ENCODE results near the gene NEK3. TPM values are rescaled to one million over a fixed set of nuclear protein-coding genes. Genes with fewer than 3 reads are reported as not detected.
A peak's percentile ranks its signal among the peaks of the same experiment; 100 is the strongest.
"Not testable (repeated sequence)": the region's sequence is repeated elsewhere in the genome, so short reads cannot be mapped to it uniquely, and the experiment has no call there.

The NEK3 gene
- total RNA-seq, 1 experiment from 2014 or later: 5.8 TPM

DNA sequence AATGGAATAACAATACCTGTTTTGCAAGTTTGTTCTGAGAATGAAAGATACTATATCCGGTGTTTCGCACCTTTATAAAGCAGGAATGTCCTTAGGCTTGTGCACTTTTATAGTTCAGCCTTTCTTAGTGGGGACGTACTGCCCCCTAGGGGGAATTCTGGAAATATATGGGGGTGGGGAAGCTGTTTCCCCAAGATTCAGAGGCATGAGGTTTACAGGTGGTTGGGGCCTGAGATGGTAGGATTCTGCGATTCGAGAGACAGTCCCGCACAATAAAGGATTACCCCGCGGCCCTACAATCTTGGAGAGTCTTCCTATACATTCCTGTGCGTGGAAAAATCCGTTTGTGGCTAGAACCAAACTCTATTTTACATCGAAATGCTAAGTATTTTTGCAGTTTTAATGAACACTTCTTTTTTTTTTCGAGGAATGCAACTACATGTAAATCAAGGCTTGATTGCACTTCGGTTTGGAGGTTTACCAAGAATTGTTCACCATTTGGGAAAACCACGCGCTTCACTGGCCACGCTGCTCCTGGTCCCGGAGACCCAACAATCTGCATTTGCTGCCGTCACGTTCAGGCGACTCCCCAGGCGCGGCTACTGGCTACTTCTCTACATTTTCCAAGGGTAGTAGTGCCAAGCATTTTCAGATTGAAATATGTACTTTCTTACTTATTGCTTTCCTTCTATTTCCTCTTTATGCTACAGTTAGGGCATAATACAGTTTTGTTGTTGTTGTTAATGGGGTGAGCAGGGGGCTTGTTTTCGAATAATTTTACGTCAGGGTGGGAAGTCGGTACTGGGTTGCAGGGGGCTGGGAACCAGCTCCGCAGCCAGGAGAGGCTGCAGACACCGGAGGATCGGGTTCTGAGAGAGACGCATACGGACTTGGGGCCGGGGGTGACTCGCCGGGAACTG, 31.4 kb downstream of the NEK3 start:
- peak; percentile 56 for DNase-seq (ENCODE audit: extremely low read depth, low read depth)

DNA sequence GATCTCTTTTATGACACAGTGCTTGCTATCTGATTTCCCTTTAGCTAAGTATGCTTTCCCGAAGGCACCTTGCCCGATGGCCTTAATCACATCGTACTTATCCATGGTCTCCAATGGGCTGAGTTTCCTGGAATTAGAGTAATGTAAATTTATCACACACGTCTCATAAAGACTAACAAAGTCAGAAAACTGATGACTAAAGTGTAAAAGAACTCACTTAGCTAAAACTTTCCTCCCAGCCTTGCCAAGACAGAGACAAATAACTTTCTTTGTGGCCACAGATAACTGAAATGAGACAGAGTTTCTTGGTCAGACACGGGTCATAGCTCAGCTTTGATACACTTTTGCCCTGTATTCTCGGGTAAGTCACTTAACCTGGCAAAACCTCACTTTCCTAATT, 32.0 kb downstream of the NEK3 start:
- no peak for DNase-seq (ENCODE audit: extremely low read depth, low read depth)

DNA sequence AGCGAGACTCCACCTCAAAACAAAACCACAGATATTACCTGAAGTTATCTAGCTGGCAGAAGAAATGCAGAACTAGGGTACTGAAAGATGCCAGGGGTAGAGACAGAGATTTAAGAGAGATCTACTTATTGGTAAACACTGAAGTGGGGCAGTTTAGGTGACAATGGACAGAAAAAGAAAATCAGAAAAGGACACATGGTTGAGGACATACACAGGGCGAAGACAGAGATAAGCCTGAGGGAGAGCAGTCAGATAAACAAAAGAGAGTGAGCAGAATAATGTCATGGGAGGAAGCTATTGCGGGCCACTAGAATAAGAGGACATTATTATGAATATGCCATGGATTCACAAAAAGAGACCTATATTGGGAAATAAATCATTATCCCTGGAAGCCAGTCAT, 33.9 kb downstream of the NEK3 start:
- DNase-seq (ENCODE audit: extremely low read depth, low read depth): no peak

DNA sequence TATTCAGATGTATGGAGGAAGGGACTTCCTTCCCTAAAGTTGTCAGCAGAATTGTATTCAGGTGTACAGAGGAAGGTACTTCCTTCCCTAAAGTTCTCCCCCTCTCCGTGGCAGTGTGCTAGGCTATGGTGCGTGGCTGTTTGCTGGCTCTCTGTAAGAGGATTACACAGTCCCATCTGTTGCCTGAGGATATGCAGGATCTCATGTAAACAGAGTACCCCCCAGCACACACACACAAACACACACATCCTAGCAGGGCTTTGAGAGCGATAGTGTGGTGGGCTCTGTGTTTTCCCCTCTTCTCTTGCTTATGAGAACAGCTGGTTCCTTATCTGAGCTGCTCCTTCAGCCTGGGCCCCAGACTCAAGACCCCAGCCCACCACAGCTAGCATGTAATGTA, 40.8 kb downstream of the NEK3 start:
- DNase-seq (ENCODE audit: extremely low read depth, low read depth): no peak

DNA sequence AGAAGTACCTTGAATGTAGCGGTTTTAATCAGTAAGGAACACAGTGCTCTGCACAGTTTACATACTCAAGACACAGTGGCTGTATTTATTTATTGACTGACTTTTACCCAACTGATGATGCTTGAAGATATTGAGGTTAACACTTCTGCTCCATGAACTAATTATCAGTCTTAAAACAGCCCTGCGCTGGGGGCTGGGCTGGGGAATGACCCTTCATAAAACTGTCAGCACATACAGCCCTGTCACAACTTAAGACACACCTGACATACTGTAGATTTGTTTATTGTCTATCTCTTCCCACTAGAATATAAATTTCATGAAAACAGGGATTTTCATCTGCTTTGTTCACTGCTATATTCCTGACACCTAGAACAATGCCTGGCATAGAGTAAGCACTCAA, 41.3 kb downstream of the NEK3 start:
- DNase-seq (ENCODE audit: extremely low read depth, low read depth): no peak

DNA sequence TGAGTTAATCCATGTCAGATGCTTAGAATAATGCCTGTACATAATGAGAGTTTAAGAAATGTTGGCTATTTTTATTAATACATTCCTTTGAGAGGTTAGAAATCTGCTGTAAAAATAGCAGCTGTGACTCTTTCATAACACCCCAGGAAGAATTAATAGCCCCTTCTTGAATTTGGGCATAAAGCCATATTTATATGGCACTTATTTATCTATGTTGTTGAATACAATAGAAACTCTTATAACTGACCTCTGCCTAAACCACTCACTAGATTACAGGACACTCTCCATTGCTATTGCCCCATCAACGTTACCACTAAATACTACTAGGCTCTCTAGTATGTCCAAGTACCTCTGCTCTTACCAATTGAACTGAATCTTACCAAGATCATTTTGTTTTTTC, 46.8 kb downstream of the NEK3 start:
- no peak for DNase-seq (ENCODE audit: extremely low read depth, low read depth)

DNA sequence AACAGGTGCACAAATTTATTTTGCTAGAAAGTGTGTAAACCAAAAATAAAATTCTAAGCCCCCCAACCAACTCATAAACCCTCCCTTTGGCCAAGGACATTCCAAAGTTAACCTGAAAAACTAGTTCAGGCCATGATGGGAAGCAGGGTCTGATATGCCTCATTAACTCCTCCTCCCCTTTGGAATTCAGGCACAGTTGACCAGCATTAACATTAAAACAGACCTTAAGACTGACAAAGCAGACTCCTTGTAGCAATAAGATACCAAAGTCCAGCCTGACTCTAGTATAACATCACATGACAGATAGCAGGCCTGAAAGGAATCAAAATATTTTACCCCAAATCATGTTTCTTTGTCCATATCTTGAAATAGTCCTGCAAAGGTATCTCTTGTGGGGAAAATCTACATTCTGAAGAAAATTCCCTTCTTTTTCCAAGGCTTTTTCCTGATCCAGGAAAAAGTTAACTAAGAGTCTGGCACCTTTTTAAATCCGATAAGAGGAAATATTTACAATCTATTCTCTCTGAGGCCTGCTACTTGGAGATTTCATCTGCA, 50.2 kb downstream of the NEK3 start:
- DNase-seq (ENCODE audit: extremely low read depth, low read depth): no peak

DNA sequence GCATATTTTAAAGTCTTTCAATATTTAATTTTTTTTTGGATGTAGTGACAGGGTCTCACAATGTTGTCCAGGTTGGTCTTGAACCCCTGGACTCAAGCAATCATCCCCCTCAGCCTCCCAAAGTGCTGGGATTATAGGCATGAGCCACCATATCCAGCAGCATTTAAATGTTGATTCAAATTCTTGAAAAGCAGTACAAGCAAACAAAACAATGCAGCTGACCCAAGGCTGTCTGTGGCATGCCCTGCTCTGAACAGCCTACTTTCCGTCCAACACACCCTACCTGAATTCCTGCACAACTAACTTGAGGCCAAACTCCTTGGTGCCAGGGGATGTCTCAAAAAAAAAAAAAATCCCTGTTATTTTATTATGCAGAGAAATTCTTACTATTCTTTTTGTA, 53.6 kb downstream of the NEK3 start:
- no peak for DNase-seq (ENCODE audit: extremely low read depth, low read depth)

DNA sequence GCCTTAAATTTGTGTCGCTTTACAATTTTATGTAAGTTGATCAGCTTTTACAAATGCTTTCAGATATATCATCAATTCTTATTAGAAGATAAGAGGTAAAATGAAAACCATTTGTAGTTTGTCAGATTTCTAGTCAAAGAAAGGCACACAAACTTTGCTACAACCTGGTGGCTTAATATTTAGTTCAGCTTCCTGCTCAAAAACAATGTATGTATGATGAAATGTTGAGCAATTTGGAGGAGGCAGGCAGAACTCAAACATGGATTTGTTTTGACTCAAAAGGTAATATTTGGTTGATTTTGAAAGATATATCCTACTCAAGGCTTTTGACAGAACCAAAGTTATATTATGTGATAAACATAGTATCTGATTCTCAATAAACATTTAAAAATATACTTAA, 54.8 kb downstream of the NEK3 start:
- peak; percentile 22 for DNase-seq (ENCODE audit: extremely low read depth, low read depth)

DNA sequence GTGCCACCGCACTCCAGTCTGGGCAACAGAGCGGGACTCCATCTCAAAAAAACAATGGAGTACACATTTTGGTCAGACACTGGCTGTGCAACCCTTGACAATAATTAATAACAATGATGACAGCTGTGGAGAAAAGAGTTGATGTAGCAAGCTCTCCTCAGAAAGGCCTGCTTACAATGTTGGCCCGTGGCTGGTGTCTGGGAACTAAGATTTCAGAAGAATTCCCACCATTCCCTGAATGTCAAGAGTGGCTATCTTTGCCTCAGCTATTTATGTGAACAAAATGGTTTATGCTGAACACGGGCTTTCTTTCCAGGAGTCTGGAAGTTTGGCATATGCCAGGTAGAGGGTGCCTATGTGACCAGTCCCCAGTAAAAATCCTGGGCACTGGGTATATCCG, 56.0 kb downstream of the NEK3 start:
- DNase-seq (ENCODE audit: extremely low read depth, low read depth): no peak

DNA sequence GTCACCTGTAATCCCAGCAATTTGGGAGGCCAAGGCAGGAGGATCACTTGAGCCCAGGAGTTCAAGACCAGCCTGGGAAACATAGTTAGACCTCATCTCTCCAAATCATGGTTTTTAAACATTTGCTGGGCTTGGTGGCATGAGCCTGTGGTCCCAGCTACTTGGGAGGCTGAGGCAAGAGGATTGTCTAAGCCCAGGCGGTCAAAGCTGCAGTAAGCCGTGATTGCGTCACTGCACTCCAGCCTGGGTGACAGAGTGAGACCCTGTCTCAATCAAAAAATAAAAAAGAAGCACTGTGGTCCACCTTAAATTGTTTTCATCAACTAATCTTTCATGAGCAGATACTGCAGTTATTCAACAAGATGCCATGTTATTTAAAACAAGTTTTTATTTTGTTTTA, 57.0 kb downstream of the NEK3 start:
- DNase-seq (ENCODE audit: extremely low read depth, low read depth): not testable (repeated sequence)

DNA sequence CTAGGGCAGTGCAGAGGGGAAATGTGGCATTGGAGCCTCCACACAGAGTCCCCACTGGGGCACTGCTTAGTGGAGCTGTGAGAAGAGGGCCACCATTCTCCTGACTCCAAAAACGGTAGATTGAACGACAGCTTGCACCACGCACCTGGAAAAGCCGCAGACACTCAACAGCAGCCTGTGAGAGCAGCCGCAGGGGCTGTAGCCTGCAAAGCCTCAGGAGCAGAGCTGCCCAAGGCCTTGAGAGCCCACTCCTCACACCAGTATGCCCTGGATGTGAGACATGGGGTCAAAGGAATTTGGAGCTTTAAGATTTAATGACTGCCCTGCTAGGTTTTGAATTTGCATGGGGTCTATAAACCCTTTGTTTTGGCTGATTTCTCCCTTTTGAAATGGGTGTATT, 62.2 kb downstream of the NEK3 start:
- DNase-seq (ENCODE audit: extremely low read depth, low read depth): no peak

DNA sequence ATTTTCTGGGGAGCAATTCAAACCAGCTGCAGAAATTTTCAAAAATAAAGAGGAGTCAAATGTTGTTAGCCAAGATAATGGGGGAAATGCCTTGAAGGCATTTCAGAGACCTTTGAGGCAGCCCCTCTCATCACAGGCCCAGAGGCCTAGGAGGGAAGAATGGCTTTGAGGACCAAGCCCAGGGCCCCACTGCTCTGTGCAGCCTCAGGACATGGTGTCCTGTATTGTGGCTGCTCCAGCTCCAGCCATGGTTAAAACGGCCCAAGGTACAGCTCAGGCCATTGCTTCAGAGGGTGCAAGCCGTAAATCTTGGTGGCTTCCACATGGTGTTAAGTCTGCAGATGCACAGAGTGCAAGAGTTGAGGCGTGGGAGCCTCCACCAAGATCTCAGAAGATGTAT, 62.6 kb downstream of the NEK3 start:
- DNase-seq (ENCODE audit: extremely low read depth, low read depth): no peak

DNA sequence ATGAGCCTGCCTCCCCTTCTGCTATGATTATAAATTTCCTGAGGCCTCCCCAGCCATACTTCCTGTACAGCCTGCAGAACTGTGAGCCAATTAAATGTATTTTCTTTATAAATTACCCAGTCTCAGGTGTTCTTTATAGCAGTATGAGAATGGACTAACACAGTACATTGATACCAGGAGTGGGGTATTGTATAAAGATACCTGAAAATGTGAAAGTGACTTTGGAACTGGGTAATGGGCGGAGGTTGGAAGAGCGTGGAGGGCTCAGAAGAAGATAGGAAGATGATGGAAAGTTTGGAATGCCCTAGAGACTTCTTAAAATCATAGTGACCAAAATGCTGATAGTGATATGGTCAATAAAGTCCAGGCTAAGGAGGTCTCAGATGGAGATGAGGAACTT, 63.3 kb downstream of the NEK3 start:
- DNase-seq (ENCODE audit: extremely low read depth, low read depth): no peak

DNA sequence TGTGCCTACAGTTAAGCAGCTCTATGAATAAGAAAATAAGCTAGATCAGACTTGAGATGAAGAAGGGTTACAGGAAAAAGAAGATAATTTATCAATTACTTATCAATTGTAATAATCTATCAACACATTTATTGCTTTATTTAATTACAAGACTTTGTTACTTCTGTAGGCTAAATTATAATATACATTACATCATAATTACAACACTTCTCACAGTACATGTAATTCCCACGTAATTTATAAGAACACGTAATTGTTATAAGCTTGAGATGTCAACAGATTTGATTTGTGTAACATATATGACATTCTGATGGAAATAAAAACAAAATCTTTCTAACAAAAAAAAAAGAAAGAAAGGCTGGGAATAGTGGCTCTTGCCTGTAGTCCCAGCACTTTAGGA, 67.3 kb downstream of the NEK3 start:
- no peak for DNase-seq (ENCODE audit: extremely low read depth, low read depth)

DNA sequence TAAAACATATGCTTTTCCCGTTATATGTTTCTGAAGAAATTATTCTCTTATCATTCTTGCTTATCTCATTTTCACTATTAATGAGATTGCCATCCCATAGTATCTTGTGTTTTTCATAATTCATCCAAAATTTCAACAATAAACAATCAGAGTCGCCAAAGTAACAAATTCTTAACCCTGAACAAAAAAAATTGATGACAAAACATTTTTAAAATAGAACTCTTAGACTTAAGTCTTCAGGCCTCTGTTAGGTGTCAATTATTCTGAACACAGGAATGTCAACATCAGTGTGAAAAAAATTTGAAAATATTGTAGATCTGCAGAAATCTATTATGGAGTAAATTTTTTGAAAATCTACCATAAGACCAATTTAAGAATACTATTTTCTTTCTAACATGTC, 67.9 kb downstream of the NEK3 start:
- no peak for DNase-seq (ENCODE audit: extremely low read depth, low read depth)

DNA sequence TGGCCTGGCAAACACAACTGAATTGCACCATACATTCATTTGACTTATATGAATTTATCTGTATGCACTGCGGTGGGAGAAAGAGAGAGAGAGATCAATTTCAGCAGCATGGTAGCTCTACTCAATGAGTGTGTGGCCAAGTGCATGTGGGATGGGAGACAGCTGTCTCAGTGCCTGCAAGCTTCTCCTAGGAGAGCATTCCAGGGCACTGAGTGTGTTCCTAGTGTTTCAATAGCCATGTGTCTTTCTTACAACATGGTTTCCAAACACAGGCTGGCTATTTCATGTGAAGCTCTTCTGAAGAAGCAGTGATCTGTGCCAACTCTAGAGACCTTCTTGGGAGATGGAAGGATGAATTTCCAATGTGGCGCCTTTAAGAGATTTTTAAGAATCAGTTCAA, 74.0 kb downstream of the NEK3 start:
- DNase-seq (ENCODE audit: extremely low read depth, low read depth): no peak

DNA sequence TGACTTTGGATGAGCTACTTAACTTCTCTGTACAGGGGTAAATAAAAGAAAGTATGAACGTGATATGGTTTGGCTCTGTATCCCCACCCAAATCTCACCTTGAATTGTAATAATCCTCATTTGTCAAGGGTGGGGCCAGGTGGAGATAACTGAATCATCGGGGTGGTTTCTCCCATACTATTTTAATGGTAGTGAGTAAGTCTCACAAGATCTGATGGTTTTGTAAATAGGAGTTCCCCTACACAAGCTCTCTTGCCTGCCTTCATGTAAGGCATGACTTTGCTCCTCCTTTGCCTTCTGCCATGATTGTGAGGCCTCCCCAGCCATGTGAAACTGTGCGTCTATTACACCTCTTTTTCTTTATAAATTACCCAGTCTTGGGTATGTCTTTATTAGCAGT, 74.4 kb downstream of the NEK3 start:
- DNase-seq (ENCODE audit: extremely low read depth, low read depth): not testable (repeated sequence)
